GM18519 (cell line): ENCODE measurements around the gene NRXN3.
A peak's percentile ranks its signal among the peaks of the same experiment; 100 is the strongest.
"Not testable (repeated sequence)": the region's sequence is repeated elsewhere in the genome, so short reads cannot be mapped to it uniquely, and the experiment has no call there.

Experiments
- ATAC-seq: cut with Tn5 transposase; IDR thresholded peaks from one replicate; pipeline ENCODE4 v1.9.1; 2021; ENCODE audit warnings: mild to moderate bottlenecking, moderate library complexity; ENCODE audit not compliant: unreplicated experiment, low FRiP score

The NRXN3 gene

DNA sequence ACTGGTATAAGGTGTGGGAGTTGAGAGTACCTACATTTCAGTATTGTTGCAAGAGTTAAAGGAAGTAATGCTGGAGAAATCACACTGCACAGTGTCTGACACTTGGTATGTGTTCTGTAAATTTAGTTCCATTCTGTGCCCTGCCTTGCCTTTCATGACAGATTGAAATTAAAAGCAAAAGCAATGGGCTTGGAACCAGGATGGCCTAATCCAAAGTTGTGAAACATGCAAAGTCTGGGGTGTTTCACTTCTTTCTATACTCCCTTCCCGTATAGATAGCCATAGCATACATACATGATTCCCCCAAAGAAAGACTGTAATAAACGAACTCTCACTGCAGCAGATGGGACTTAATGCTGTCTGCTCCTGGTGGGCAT lies 281.1 kb downstream of the NRXN3 start:
- no peak for ATAC-seq

DNA sequence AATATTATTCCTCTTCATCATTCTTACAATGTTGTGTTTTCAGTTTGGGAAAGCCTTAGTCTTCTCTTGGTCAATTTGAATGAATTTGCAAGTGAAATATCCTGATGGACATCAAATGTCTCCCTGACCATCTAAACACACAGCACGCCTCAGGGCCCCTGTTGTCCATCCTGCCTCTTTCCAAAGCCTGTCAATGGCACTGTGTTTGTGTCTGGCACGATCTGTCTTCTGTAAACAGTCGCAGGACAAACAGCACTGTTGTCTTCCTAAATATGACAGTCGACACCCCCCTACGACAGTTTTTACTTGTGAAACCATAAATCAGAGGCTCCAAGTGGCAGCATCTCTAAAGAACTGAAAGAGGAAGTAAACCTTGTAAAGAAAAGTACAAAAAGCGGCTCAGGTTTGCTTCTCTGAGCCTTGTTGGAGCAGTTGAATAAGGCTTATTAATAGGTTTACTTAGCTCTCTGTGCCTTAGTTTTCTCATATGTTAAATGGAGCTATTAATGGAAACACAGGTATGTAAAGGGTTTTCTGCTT lies 285.8 kb downstream of the NRXN3 start:
- peak; percentile 88 for ATAC-seq

DNA sequence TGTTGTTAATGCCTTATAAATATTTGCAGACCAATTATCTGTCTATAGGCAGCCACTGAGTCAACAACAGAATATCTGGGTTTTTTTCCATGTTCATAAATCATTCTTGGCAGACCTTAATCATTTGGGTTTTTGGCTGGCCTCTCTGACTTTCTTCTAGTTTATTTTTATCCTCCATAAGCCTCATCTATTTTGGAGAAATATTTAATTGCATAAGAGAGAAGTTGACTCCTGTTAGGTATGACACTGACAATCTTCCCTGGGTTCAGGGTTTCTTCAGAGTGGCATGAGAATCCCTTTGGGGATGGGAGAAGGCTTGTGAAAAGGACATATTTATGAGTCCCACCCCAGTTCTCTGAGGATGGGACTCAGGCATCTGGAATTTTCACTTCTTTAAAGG lies 299.8 kb downstream of the NRXN3 start:
- no peak for ATAC-seq

GRCh38 chr14:78479127-78479780 lies 309.1 kb downstream of the NRXN3 start:
- no peak for ATAC-seq

DNA sequence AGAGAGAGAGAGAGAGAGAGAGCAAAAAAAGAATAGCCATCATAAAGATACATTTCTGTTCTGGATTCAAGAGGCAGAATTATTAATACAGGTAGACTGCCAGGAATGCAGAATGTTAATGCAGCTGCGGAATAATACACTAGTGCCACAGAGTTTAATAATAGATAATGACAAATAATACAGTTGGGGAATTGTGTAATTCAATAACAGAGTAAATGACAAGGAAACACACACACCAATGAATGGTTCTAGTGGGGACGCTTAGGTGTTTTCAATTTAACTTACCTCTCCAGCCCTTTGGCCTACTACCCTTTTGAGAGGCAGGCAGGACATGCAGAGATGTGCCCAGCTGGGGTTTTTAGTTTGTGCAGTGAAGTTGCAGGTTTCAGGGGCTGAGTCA lies 313.9 kb downstream of the NRXN3 start:
- no peak for ATAC-seq

DNA sequence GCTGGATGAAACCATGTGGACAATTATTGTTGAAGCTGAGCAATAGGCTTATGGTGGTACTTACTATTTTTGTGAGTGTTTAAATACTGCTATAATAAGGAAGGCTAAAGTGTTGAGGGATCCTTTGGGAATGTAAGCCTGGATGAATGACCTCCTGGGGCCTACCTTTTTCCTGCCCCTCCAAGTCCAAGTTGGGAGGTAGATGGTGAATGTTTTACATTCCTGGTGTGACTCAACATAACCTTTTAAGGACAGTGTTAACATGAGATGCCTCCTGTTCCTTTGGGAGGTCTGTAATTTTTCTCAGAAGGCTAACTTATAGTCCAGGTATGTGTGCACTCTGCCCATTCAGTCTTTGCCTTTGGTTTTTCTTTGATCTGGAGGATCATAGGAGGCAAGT lies 315.9 kb downstream of the NRXN3 start:
- ATAC-seq, result no peak

- no peak for ATAC-seq
These were observed 316.4 kb downstream of the NRXN3 start for GRCh38 chr14:78486621-78487020.

GRCh38 chr14:78487573-78487972 lies 317.4 kb downstream of the NRXN3 start:
- not testable (repeated sequence) for ATAC-seq

- no peak for ATAC-seq
These were observed 318.8 kb downstream of the NRXN3 start for GRCh38 chr14:78488938-78489337.

DNA sequence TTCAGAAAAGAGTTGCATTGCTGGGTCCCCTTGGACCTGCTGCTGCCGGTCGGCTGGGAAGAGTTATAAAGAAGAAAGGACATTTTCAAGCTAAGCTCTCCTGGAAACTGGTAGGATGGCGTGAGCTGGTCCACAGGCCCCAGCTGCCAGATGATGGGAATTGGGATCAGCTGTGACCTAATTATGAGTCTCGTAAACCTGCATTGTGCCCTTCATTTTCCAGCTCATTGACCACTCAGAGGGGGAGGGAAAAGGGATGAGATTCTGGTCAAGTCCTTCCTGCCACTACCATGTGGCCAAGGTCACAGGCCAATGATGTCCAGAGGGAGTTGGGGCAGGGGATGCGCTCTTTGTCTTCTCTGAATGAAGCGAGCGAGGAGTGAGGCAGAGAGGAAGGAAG lies 320.9 kb downstream of the NRXN3 start:
- no peak for ATAC-seq

GRCh38 chr14:78498062-78498595 lies 328.0 kb downstream of the NRXN3 start:
- no peak for ATAC-seq

DNA sequence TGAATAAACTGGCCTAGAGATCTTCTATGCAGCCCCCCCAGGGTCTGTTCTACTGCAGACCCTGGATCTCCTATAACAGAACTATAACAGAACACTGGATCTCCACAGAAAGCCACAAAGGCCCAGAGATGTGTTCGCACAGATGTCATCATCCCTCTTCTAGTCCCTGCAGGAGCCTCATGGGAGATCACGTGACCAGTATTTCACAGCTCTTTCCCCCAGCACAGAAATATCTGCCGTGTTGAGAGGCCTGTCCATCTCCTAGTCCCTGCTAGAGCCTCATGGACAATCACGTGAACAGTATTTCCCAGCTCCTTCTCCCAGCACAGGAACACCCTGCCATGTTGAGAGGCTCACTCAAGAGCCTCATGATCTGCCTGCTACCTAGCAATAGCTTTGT lies 331.7 kb downstream of the NRXN3 start:
- no peak for ATAC-seq

DNA sequence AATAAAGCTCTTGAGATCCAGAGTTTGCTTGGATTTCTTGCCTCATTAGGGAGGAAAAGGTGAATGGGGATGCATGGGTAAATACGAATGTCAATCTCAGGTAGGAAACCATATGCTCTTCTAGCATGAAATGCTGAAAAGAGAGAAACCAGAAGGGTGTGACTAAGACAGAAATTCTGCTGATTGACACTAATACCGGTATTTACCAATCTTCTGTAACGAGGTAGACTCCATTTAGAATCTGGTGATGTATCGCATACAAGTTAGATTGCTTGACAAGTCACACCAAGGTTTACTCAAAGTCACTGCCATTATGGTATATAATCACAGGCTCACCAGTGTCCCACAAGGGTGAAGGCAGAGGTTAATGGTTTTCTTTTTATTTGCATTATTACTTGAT lies 337.9 kb downstream of the NRXN3 start:
- no peak for ATAC-seq

- no peak for ATAC-seq
These were observed 339.3 kb downstream of the NRXN3 start for GRCh38 chr14:78509516-78509915.

DNA sequence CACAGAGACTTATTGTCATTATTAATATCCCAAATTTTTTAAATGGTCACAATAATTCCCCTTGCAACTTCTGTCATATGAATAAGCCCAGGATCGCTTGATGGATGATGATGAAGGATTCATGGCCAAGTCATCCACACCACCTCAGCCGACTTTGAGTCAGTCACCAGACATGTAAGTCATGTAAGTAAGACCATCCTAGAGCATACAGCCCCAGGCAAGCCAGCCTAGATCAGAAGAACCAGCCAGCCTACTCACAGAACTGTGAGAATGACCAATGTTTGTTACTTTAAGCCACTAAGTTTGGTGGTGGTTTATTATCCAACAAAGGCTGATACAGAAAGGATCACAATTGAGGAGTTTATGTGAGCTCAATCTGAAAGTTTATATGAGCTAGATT lies 341.8 kb downstream of the NRXN3 start:
- no peak for ATAC-seq

GRCh38 chr14:78519863-78520262 lies 349.7 kb downstream of the NRXN3 start:
- no peak for ATAC-seq

- no peak for ATAC-seq
These were observed 354.0 kb downstream of the NRXN3 start for GRCh38 chr14:78524196-78524595.

GRCh38 chr14:78524766-78525165 lies 354.6 kb downstream of the NRXN3 start:
- ATAC-seq, result no peak

GRCh38 chr14:78530078-78530477 lies 359.9 kb downstream of the NRXN3 start:
- no peak for ATAC-seq

GRCh38 chr14:78534141-78534540 lies 364.0 kb downstream of the NRXN3 start:
- ATAC-seq, result no peak

- ATAC-seq, result no peak
These were observed 364.9 kb downstream of the NRXN3 start for GRCh38 chr14:78535041-78535440.

DNA sequence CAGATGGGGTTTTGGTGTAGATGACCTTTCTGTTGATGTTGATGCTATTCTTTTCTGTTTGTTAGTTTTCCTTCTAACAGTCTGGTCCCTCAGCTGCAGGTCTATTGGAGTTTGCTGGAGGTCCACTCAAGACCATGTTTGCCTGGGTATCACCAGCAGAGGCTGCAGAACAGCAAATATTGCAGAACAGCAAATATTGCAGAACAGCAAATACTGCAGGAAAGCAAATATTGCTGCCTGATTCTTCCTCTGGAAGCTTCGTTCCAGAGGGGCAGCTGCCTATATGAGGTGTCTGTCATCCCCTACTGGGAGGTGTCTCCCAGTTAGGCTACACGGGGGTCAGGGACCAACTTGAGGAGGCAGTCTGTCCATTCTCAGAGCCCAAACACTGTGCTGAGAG lies 371.6 kb downstream of the NRXN3 start:
- ATAC-seq, result not testable (repeated sequence)
